Cortex of kidney (tissue), 1 donor: ENCODE data around the gene AIRE.
"Not testable (repeated sequence)": the region's sequence is repeated elsewhere in the genome, so short reads cannot be mapped to it uniquely, and the experiment has no call there.

Experiments
- DNase-seq: peaks from one replicate; lab custom pipeline; 2025; lab: John Stamatoyannopoulos, UW

The AIRE gene

GRCh38 chr21:44291936-44292811 lies 6.5 kb downstream of the AIRE start:
- no peak for DNase-seq

GRCh38 chr21:44292812-44293195 lies 7.1 kb downstream of the AIRE start:
- DNase-seq = no peak

DNA sequence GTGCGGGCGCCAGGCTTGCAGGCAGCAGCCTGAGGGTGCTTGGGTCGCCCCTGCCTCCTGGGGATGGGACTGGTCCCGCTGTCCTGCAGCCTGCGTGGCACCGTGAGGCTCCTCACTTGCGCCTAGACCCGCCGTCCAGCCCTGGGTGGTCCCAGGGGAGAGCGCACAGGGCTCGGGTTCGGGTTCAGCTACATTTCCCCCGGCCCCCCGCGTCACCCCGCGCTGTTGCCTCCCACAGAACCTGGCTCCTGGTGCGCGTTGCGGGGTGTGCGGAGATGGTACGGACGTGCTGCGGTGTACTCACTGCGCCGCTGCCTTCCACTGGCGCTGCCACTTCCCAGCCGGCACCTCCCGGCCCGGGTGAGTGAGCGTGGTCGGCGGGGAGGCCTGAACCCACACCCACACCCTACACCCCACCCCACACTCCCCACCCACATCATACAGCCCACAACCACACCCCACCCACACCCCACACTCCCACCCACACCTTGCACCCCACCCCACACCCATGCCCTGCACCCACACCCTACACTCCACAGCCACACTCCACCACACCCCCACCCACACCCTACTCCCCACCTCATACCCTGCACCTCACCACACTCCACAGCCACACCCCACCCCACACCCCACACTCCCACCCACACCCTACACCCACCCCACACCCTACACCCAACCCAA lies 8.0 kb downstream of the AIRE start:
- no peak for DNase-seq

- DNase-seq = no peak
Measured at GRCh38 chr21:44294391-44295162, 8.9 kb downstream of the AIRE start.

- DNase-seq = no peak
Measured at GRCh38 chr21:44295163-44295573, 9.5 kb downstream of the AIRE start.

DNA sequence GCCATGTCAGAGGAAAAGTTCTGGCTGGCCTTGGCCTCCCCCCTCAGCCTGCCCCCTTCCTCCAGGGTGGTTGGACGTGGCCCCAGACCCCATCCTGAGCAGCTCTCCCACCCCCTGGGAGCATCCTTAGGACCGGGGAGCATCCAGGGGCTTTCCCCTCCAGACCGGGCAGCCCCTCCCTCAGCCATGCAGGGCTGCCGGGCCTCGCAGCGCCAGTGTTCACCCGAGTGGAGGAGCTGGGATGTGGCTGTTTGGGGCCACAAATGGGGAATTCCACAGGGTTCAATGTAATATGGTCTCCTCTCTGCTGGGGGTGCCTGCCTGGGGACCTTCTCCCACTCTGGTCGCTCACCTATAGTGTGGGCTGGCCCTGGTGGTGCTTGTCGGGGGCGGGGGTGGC lies 10.0 kb downstream of the AIRE start:
- no peak for DNase-seq

DNA sequence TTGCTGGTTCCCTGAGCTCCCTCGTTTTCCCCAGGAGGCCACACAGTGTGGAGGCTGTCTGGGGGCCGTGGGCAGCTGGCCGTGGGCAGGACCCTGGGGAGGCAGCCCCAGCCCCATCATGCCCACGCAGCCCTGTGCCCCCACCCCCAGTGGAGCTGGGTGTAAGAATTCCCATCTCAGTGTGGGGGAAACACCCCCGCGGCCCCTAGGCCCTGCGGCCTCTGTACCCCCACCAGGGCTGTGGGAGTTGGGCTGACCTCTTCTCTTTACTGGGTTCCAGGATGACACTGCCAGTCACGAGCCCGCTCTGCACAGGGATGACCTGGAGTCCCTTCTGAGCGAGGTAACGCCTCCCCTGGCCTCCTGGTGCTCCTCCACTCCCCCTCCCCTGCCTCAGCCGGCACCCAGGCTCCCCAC lies 10.4 kb downstream of the AIRE start:
- no peak for DNase-seq

DNA sequence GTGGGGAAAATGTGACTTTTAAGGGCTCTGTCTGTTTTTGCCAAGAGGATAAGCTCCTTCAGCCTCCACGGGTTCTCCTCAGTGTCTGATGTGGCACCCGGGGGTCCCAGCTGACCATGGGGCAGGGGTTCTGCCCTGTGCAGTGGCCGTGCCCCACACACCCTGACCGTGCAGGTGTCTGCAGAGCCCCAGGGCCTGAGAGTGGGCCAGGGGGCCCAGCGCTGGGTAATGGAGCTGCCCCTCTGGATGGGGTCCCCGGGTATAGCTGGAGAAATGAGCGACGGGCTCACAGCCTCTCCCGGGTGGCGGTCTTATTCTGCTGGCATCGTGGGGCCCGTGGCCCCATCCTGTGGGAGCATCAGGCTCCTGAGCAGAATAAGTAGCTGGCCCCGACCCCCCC lies 11.2 kb downstream of the AIRE start:
- DNase-seq = no peak

- DNase-seq = no peak
Measured at GRCh38 chr21:44297525-44298290, 12.0 kb downstream of the AIRE start.

DNA sequence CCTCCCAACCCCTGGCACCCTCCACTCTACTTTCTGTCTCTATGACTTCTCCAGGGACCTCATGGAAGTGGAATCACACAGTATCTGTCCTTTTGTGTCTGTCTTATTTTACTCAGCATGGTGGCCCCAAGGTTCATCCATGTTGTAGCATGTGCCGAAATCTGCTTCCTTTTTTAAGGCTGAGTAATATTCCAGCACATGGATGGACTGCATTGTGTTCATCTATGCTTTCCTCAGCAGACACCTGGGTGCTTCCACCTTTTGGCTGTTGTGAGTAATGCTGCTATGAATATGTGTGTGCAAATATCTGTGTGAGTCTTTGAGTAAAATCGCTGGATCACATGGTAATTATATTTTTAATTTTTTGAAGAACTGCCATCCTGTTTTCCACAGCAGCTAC lies 12.6 kb downstream of the AIRE start:
- DNase-seq = no peak

GRCh38 chr21:44299085-44299457 lies 13.4 kb downstream of the AIRE start:
- no peak for DNase-seq

GRCh38 chr21:44299458-44300261 lies 14.0 kb downstream of the AIRE start, which contains the start of gene PFKL:
PFKL (plus strand) TSS chr21:44300053; CDS start chr21:44300106, 53 bp downstream.
- DNase-seq = peak; percentile 49

DNA sequence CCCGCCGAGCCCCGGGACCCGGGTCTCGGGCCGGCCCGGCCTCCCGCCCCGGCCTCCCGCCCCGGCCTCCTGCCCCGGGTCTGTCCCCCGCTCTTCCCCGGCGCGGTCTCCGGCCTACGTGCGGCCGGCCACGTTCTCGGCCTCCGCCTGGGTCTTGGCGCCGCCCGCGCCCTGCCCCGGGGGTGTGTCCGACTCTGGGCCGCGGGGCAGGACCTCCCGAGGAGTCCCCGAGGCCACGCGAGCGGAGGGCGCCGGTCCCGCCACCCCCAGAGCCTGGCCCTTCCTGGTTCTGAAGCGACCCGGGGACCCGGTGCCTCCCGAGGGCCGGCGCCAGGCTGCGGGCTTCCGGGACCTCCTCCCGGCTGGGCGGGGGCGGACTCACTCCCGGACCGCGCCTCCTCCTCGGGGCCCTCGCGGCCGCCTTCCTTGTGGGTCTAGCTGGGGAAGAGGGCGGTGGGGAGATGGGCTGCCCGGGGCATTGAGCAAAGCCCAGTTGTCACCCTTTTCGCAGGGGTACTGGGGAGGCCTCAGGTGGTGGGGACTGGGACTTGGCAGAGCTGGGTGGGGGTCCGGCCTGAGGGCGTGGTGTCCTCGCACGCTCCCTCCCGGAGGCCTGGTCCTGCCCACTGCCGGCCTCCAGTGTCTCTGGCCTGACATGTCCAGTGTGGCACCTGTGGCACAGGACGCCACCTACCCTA lies 14.7 kb downstream of the AIRE start:
- no peak for DNase-seq

DNA sequence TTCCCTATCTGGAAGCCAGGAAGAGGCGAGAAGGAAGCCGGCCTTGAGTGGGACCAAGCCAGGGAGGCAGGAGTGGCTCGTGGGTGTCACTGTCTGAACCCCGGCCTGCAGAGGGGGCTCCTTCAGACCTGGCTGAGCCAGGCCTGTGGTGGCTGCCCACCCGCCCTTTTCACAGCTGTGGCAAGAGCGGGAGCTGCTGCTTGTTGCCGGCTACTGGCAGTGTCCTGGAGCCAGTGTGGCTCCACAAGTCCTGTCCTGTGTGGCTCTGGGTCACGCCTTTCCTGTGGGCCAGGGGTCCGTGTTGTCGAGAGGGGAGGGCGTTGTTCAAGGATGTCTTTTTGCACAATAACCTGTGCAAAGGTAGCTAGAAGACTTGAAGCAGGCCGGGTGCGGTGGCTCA lies 15.5 kb downstream of the AIRE start:
- DNase-seq = no peak

GRCh38 chr21:44301961-44302406 lies 16.3 kb downstream of the AIRE start:
- DNase-seq = no peak

DNA sequence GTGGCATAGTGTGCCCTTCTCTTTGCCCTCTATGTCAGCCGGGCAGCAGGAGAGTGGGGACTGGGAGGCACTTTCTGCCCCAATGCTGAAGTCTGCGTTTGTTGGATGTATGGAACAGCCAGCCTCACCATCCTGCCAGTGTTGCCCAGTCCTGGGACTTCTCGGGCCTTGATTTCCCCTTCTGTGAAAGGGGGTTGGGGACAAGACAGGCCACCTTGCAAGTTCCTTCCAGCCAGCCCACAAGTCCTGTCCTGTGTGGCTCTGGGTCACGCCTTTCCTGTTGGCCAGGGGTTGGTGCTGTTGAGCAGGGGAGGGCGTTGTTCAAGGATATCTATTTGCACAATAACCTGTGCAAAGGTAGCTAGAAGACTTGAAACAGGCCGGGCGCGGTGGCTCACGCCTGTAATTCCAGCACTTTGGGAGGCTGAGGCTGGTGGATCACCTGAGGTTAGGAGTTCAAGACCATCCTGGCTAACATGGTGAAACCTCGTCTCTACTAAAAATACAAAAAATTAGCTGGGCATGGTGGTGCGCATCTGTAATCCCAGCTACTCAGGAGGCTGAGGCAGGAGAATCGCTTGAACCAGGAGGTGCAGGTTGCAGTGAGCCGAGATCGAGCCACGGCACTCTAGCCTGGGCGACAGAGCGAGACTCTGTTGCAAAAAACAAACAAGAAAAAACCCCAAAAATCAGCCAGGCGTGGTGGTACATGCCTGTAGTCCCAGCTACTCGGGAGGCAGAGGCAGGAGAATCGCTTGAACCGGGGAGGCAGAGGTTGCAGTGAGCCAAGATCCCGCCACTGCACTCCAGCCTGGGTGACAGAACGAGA lies 17.1 kb downstream of the AIRE start:
- not testable (repeated sequence) for DNase-seq

DNA sequence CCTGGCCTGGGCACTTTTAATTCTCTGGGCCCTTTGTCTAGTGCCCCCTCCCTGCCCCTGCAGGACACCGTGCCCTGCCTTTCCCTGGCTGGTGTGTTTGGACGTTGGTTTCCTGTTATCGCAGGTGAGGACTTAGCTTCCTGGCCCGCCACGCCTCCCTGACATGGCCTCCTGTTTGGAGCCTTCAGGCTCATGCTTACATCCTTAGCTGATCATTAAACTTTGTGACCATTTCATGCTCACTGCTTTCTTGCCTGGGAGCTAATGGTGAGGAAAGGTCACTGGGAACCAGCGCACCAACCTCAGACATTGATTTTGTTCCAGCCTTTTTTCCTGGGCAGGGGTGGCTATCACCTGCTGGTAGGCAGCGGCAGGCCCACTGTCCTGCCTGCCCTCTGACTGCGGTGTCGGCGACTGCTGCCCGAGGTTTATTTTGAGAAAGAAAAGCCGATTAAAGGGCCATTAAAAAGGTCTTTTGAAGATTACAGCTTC lies 17.9 kb downstream of the AIRE start:
- no peak for DNase-seq

DNA sequence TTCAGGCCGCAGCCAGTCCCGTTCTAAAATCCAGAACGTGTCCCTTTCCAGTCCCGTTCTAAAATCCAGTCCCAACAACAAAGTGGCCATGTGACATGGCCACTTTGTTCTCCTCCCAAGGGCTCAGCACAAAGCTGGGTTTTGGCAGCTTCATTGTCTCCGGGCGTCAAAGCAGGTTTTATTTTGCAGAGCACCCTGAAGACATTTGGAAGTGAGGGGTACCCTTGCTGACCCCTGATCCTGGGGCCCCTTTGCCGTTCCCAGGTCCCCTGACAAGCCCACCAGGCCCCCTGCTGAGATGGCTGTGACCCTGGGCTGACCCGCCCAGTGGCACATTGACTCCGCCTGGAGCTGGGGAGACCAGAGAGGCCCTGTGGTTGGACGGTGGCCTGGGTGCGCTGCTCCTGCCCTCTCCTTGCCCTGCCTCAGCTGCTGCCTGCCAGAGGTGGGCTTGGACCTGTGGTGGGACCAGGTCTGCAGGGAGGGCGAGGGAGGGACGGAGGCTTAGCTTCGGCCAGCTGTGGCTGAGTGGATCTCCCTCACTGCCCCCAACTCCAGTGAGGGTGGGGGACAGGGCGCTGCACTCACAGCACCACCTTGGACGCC lies 18.4 kb downstream of the AIRE start:
- DNase-seq = no peak

DNA sequence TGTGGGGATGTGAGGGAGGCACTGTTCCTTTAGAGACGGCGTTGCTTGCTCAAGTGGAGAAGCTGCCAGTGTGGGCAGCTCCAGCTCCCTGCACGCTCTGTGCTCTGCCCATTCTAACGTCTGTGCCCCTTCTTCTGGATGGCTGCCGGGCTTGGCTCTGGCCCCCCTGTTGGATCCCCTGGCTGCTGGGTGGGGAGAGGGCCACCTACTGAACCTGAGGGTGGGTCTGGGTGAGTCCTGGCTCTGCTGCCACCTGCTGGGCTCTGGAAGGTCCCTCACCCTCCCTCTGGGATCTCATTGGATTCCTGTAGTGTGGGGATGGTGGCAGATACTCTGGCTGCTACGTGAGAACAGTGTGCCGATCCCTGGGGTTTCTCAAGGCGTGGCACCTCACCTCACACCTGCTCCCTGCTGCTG lies 19.2 kb downstream of the AIRE start:
- no peak for DNase-seq
